ENCODE results near the gene SLC6A7. TPM values are rescaled to one million over a fixed set of nuclear protein-coding genes. Genes with fewer than 3 reads are reported as not detected.

Gene SLC6A7
- 10 to 100 TPM; 13.2 to 30.4 TPM for total RNA-seq
- long read RNA-seq, partial matches to known transcripts, result 1 of 9 reads
- long read RNA-seq, other reads (novel, unspliced or antisense), result 8 of 9 reads

- intact Hi-C loops (cut with DNase I, micrococcal nuclease), result no loop called here
- peak; percentile 13 to 51 for DNase-seq
- peak; percentile 37 for ATAC-seq
Observed at GRCh38 chr5:150189728-150190502, at the start of gene SLC6A7. Gene SLC6A7 (plus strand): TSS chr5:150190062. CDS start chr5:150190328, 266 bp downstream.

GRCh38 chr5:150140830-150141229, 49.0 kb upstream of the SLC6A7 start:
- no peak for DNase-seq
- intact Hi-C loops (cut with DNase I, micrococcal nuclease), result no loop called here
- ATAC-seq, result no peak

- ATAC-seq (no peak), DNase-seq (no peak)
- intact Hi-C loops (cut with DNase I, micrococcal nuclease), result no loop called here
Observed at GRCh38 chr5:150141544-150142184, 48.2 kb upstream of the SLC6A7 start.

GRCh38 chr5:150142185-150142958, 47.5 kb upstream of the SLC6A7 start:
- intact Hi-C loops (cut with DNase I, micrococcal nuclease), result no loop called here
- no peak for DNase-seq
- peak; percentile 13 for ATAC-seq

GRCh38 chr5:150142959-150143349, 46.9 kb upstream of the SLC6A7 start:
- ATAC-seq (peak; percentile 57), DNase-seq (no peak)
- intact Hi-C loops (cut with DNase I, micrococcal nuclease), result no loop called here

- ATAC-seq, result peak; percentile 20
- DNase-seq, result peak; percentile 44 to 67
- intact Hi-C loops (cut with DNase I, micrococcal nuclease), result no loop called here
Observed at GRCh38 chr5:150143350-150144245, 46.3 kb upstream of the SLC6A7 start.

- no peak for DNase-seq
- intact Hi-C loops (cut with DNase I, micrococcal nuclease), result no loop called here
- no peak for ATAC-seq
Observed at GRCh38 chr5:150144246-150144801, 45.5 kb upstream of the SLC6A7 start.

- ATAC-seq (no peak), DNase-seq (no peak)
- intact Hi-C loops (cut with DNase I, micrococcal nuclease), result no loop called here
Observed at GRCh38 chr5:150144879-150145278, 45.0 kb upstream of the SLC6A7 start.

- no peak for DNase-seq
- intact Hi-C loops (cut with DNase I, micrococcal nuclease), result no loop called here
- no peak for ATAC-seq
Observed at GRCh38 chr5:150146235-150146634, 43.6 kb upstream of the SLC6A7 start.

GRCh38 chr5:150146862-150147601, 42.8 kb upstream of the SLC6A7 start:
- intact Hi-C loops (cut with DNase I, micrococcal nuclease), result no loop called here
- no peak for ATAC-seq
- no peak for DNase-seq

GRCh38 chr5:150147670-150148069, 42.2 kb upstream of the SLC6A7 start:
- no peak for ATAC-seq
- intact Hi-C loops (cut with DNase I, micrococcal nuclease), result no loop called here
- no peak for DNase-seq

- DNase-seq (no peak), ATAC-seq (no peak)
- intact Hi-C loops (cut with DNase I, micrococcal nuclease), result no loop called here
Observed at GRCh38 chr5:150148117-150148927, 41.5 kb upstream of the SLC6A7 start.

GRCh38 chr5:150149618-150150017, 40.2 kb upstream of the SLC6A7 start:
- intact Hi-C loops (cut with DNase I, micrococcal nuclease), result no loop called here
- no peak for DNase-seq

GRCh38 chr5:150152636-150153462, 37.0 kb upstream of the SLC6A7 start:
- intact Hi-C loops (cut with DNase I, micrococcal nuclease), result no loop called here
- ATAC-seq, result no peak

More at GRCh38 chr5:150149618-150150017, 40.2 kb upstream of the SLC6A7 start:
- ATAC-seq, result no peak

GRCh38 chr5:150153483-150153882, 36.4 kb upstream of the SLC6A7 start:
- DNase-seq (no peak), ATAC-seq (no peak)
- intact Hi-C loops (cut with DNase I, micrococcal nuclease), result no loop called here

More at GRCh38 chr5:150152636-150153462, 37.0 kb upstream of the SLC6A7 start:
- DNase-seq, result no peak
